ENCODE data around the gene STPG1.
A peak's percentile ranks its signal among the peaks of the same experiment; 100 is the strongest.
"Not testable (repeated sequence)": the region's sequence is repeated elsewhere in the genome, so short reads cannot be mapped to it uniquely, and the experiment has no call there.

STPG1 gene

GRCh38 chr1:24413350-24414163, at the start of gene STPG1:
Gene STPG1, minus strand, starts transcription at chr1:24413782. Its CDS starts 12,394 bp downstream, at chr1:24401388.
- peak; percentile 60 for DNase-seq

DNA sequence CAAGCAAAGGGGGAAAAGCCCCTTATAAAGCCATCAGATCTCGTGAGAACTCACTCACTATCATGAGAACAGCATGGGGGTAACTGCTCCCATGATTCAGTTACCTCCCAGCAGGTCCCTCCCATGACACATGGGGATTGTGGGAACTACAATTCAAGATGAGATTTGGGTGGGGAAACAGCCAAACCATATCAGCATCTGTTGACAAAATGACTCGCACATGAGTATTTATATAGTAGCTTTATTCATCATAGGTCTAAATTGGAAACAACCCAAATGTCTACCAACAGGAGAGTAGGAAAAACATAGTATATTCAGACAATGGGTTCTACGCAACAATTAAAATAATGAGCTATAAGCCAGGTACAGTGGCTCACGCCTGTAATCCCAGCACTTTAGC, 48.5 kb upstream of the STPG1 start:
- not testable (repeated sequence) for DNase-seq

GRCh38 chr1:24459551-24460266, 46.1 kb upstream of the STPG1 start:
- DNase-seq, result no peak

GRCh38 chr1:24457866-24458265, 44.3 kb upstream of the STPG1 start:
- no peak for DNase-seq

- no peak for DNase-seq
These were observed 41.7 kb upstream of the STPG1 start for GRCh38 chr1:24455272-24455671.

DNA sequence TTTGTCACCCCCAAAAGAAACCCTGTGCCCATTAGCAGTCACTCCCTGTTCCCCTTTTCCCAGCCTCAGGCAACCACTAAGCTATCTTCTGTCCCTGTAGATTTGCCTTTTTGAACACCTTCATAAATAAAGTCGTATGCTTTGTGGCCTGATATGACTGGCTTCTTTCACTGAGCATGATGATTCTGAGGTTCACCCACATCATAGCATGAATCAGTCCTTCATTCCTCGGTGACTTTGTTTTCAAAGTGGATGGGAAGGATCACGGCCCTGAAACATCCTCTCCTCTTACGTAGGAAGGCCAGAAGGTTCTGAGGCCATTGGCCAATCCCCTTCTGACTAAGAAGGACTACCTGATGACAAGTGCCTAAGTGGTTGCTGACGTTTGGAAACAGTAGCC, 41.1 kb upstream of the STPG1 start:
- no peak for DNase-seq

- DNase-seq, result no peak
These were observed 39.4 kb upstream of the STPG1 start for GRCh38 chr1:24452922-24453485.

- DNase-seq, result no peak
These were observed 38.2 kb upstream of the STPG1 start for GRCh38 chr1:24451746-24452145.

GRCh38 chr1:24450857-24451397, 37.3 kb upstream of the STPG1 start:
- no peak for DNase-seq

DNA sequence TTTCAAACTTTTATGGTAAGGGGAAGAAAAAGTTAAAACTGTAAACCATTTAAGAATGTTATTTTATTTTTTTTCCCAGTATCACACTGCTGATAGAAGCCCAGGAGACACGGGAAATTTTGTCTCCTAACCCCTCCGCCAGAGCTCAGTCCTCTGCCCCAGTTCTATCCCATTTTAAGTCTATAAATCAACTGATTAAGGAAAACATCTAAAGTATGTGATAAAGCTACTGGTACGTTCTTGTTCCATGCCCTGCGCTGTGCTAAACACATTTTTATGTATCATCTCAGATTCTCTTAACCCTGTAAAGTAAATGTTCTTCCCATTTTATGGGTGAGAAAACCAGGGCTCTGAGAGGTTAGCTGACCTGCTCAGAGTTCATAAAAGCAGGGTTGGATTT, 36.7 kb upstream of the STPG1 start:
- no peak for DNase-seq

DNA sequence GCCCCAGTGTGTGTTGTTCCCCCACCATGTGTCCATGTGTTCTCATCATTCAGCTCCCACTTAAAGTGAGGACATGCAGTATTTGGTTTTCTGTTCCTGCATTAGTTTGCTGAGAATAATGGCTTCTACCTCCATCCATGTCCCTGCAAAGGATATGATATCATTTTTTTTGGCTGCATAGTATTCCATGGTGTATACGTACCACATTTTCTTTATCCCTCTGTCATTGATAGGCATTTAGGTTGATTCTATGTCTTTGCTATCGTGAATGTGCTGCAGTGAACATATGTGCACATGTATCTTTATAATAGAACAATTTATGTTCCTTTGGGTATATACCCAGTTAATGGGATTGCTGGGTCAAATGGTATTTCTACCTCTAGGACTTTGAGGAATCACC, 32.9 kb upstream of the STPG1 start:
- not testable (repeated sequence) for DNase-seq

DNA sequence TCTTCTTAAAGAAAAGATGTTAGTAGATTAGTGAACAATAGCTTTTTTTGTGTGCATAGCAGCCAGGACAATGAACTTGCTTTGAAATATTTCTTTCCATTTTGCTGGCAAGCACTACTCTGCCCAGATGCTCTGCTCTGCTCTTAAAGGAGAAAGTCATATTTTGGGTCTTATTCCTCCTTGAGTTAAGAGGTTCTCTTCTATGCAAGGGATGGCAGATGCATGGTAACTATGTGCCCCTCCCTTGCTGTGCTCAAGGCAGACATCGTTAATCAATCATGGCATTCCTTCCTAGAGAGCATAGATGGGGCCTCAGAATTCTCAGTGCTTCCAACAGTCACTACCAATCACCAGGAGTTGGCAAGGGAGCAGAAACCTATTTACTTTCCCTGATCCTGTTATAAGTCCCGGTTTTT, 29.7 kb upstream of the STPG1 start:
- DNase-seq, result no peak

DNA sequence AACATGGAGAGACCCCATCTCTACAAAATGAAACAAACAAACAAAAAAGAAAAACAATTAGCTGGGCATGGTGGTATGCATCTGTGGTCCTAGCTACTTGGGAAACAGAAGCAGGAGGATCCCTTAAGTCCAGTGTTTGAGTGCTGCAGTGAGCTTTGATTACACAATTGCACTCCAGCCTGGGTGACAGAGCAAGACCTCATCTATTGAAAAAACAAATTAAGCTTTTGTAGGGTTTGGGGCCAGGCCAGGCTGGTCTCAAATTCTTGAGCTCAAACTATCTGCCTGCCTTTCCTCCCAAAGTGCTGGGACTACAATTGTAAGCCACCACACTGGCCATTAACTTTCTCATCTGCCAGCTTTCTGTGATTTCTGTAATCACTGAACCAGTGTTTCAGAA, 29.2 kb upstream of the STPG1 start:
- no peak for DNase-seq

DNA sequence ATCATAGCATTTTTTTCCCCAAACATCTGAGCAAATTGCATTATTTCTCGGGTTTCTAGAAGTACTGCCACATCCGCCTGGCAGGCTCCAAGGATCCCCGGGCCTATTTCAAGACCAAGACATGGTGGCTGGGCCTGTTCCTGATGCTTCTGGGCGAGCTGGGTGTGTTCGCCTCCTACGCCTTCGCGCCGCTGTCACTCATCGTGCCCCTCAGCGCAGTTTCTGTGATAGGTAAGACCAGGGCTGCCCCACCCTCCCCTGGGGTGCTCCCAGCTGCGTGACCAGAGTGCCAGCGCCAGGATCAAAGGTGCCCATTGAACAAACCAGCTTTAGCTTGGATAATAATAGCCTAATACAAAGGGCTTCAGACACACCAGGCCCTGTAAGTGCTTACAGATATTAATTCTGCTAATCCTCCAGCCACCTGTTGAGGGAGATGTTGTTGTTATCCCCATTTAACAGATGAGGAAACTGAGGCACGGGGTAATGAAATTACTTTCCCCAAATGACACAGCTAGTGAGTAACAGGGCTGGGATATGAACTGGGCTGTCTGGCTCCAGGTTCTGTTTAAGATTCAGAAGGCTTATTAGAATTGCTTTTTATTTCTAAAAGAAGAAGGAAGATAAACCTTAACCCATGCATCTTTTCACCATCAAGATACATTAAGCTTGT, 28.6 kb upstream of the STPG1 start:
- DNase-seq, result no peak

DNA sequence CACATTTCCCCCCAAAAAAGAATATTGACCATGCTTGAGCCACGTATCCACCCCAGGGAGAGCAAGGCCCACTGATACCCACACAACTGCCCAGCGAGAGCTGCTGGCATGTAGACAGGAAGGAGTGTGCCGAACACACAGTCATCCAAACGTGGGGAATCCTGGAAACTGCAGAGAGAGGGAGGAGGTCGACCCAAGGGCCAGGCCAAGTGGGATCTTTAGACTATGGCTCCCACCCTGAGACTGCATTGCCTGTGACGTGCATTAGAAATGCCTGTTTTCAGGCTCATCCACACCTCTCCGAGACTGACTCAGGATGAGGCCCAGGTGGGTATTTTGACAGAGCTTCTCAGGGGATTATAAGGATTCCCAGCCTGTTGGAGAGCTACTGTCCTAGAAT, 27.9 kb upstream of the STPG1 start:
- no peak for DNase-seq

DNA sequence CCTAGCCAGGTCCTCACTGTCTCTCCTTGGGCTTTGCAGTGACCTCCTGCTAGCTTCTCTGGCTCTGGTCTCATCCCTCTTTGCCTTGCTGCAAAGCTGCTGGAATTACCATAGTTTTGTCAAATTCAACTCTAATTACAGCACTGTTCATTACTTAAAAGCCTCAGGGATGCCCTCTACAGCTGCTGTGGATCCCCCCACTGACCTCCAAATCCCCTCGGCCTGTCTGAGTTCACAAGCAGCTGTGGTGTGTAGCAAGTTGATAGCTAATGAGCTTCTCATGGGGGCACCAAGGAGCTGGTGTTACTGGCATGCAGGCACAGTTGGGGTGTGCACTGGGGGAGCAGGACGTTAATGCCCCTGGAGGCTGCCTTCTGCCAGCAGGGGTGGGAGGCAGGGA, 26.9 kb upstream of the STPG1 start:
- no peak for DNase-seq

GRCh38 chr1:24438423-24438901, 24.9 kb upstream of the STPG1 start:
- DNase-seq, result no peak

GRCh38 chr1:24437631-24438396, 24.2 kb upstream of the STPG1 start:
- no peak for DNase-seq

GRCh38 chr1:24435782-24436365, 22.3 kb upstream of the STPG1 start:
- DNase-seq, result no peak

- DNase-seq, result no peak
These were observed 13.9 kb upstream of the STPG1 start for GRCh38 chr1:24427545-24427862.

- DNase-seq, result no peak
These were observed 13.4 kb upstream of the STPG1 start for GRCh38 chr1:24426744-24427544.
